ENCODE data around the gene NME3.

GRCh38 chr16:1800701-1801100, 29.4 kb upstream of the NME3 start:
- TF ChIP-seq, protein P1, sequence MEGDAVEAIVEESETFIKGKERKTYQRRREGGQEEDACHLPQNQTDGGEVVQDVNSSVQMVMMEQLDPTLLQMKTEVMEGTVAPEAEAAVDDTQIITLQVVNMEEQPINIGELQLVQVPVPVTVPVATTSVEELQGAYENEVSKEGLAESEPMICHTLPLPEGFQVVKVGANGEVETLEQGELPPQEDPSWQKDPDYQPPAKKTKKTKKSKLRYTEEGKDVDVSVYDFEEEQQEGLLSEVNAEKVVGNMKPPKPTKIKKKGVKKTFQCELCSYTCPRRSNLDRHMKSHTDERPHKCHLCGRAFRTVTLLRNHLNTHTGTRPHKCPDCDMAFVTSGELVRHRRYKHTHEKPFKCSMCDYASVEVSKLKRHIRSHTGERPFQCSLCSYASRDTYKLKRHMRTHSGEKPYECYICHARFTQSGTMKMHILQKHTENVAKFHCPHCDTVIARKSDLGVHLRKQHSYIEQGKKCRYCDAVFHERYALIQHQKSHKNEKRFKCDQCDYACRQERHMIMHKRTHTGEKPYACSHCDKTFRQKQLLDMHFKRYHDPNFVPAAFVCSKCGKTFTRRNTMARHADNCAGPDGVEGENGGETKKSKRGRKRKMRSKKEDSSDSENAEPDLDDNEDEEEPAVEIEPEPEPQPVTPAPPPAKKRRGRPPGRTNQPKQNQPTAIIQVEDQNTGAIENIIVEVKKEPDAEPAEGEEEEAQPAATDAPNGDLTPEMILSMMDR (IDR thresholded peaks at IDR 0.05): no peak
- no peak for TF ChIP-seq POLR2A (IDR thresholded peaks at IDR 0.05)

Measured in testis (tissue), 2 donors.